ENCODE data around the gene LIPC. TPM values are rescaled to one million over a fixed set of nuclear protein-coding genes. Genes with fewer than 3 reads are reported as not detected.

LIPC gene
- total and polyA plus RNA-seq, 2 of the 4 experiments (the other 2 are of a cell fraction): 0.07 TPM; not detected in 1

DNA sequence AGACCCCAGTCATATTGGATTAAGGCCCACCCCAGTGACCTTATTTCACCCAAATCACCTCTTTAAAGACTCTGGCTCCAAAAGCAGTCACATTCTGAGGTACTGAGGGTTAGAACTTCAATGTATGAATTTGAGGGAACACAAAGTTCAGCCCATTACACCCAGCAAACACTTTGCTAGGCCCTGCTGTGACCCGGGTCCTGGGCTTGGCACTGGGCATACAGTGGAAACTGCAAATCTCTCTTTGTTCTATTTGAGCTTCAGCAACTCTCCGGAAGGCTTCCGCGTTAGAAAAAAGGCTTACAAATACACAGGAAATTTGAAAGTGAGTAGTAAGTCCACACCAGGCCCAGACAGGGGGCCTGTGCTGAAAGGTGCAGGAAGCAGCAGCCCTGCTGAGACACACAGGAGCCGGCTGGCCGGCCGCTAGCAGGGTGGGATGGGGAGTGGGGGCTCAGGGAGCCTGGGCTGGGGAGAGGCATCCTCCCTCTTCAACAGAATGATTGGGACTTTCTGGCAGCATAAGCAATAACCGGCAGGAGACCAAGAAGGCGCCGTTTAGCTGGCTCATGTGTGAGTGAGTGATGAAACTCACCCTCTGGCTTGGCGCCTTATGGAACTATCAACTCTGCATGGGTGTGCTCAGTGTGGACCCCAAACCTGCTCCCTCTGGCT lies 13.0 kb downstream of the LIPC start:
- H3K36me3 ChIP-seq (ENCODE audit: control insufficient read depth, insufficient read depth, low read length): no peaks in the 10 kb centered on the region
- intact Hi-C loops (cut with micrococcal nuclease): no loop called here
- H3K27me3 ChIP-seq (ENCODE audit: control insufficient read depth, insufficient read depth, low read length): no peaks in the 10 kb centered on the region
- H2AK5ac ChIP-seq (ENCODE audit: low read depth, low read length): peak overlapping the region; percentile 56; the same call in 1 of the 2 replicates
- peak overlapping the region; percentile 55 for H2BK20ac ChIP-seq (ENCODE audit: low read depth, low read length)
- peak overlapping the region; percentile 72; the same call in 1 of the 2 replicates for H3K4ac ChIP-seq (ENCODE audit: low read depth, low read length)
- H3K9me3 ChIP-seq (ENCODE audit: control insufficient read depth, insufficient read depth, low read length): no peaks in the 10 kb centered on the region
- H3K9me1 ChIP-seq (ENCODE audit: insufficient read depth, low read length): peaks cover 17% of the 10 kb centered on the region
- H4K8ac ChIP-seq (ENCODE audit: low read depth in 2 of 2, low read length in 2 of 2): no peak overlapping the region
- no TSS peak for BruUV-seq (replicated peaks)
- WGBS, 2 experiments (ENCODE audit: extremely low coverage in 2 of 2, insufficient read length in 1 of 2): 94% methylated on average over 3 of the region's 11 CpGs; no CpG with 5 or more reads in 1 of the 2 experiments
- no peak overlapping the region for H3K18ac ChIP-seq (ENCODE audit: low read depth, low read length)
- H2AFZ ChIP-seq (replicated peaks; ENCODE audit: low read length, poor library complexity): no peak overlapping the region
- H3K4me1 ChIP-seq (ENCODE audit: control insufficient read depth, insufficient read depth, low read length): peaks cover 20% of the 10 kb centered on the region
- TF ChIP-seq CHD1 (IDR thresholded peaks at IDR 0.05; ENCODE audit: low read depth, low read length) (no peak), RAD21 (IDR thresholded peaks at IDR 0.05; ENCODE audit: low read length) (no peak), MAFK (IDR thresholded peaks at IDR 0.05; ENCODE audit: low read depth, low read length) (no peak), POLR2A (IDR thresholded peaks at IDR 0.05; ENCODE audit: low read depth, low read length) (no peak), SMC3 (IDR thresholded peaks at IDR 0.05; ENCODE audit: low read depth, low read length) (no peak), NFE2L2 (IDR thresholded peaks at IDR 0.05; ENCODE audit: low read depth, low read length) (no peak), RFX5 (IDR thresholded peaks at IDR 0.05; ENCODE audit: low read depth, low read length) (no peak), CEBPB (IDR thresholded peaks at IDR 0.05; ENCODE audit: low read depth, low read length) (no peak), FOS (IDR thresholded peaks at IDR 0.05; ENCODE audit: low read depth, low read length) (no peak), MXI1 (IDR thresholded peaks at IDR 0.05; ENCODE audit: borderline replicate concordance, low read depth, low read length) (no peak), MAZ (IDR thresholded peaks at IDR 0.05; ENCODE audit: borderline replicate concordance, low read depth, low read length) (no peak)
- TF ChIP-seq, protein P1, sequence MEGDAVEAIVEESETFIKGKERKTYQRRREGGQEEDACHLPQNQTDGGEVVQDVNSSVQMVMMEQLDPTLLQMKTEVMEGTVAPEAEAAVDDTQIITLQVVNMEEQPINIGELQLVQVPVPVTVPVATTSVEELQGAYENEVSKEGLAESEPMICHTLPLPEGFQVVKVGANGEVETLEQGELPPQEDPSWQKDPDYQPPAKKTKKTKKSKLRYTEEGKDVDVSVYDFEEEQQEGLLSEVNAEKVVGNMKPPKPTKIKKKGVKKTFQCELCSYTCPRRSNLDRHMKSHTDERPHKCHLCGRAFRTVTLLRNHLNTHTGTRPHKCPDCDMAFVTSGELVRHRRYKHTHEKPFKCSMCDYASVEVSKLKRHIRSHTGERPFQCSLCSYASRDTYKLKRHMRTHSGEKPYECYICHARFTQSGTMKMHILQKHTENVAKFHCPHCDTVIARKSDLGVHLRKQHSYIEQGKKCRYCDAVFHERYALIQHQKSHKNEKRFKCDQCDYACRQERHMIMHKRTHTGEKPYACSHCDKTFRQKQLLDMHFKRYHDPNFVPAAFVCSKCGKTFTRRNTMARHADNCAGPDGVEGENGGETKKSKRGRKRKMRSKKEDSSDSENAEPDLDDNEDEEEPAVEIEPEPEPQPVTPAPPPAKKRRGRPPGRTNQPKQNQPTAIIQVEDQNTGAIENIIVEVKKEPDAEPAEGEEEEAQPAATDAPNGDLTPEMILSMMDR (conservative IDR thresholded peaks at IDR 0.05; ENCODE audit: low read depth, low read length): no peak
- TF ChIP-seq, protein P2, sequence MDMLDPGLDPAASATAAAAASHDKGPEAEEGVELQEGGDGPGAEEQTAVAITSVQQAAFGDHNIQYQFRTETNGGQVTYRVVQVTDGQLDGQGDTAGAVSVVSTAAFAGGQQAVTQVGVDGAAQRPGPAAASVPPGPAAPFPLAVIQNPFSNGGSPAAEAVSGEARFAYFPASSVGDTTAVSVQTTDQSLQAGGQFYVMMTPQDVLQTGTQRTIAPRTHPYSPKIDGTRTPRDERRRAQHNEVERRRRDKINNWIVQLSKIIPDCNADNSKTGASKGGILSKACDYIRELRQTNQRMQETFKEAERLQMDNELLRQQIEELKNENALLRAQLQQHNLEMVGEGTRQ (IDR thresholded peaks at IDR 0.05; ENCODE audit: low read depth, low read length): no peak
- TF ChIP-seq, protein P3, sequence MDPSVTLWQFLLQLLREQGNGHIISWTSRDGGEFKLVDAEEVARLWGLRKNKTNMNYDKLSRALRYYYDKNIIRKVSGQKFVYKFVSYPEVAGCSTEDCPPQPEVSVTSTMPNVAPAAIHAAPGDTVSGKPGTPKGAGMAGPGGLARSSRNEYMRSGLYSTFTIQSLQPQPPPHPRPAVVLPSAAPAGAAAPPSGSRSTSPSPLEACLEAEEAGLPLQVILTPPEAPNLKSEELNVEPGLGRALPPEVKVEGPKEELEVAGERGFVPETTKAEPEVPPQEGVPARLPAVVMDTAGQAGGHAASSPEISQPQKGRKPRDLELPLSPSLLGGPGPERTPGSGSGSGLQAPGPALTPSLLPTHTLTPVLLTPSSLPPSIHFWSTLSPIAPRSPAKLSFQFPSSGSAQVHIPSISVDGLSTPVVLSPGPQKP (IDR thresholded peaks at IDR 0.05; ENCODE audit: borderline replicate concordance, low read depth, low read length): no peak
- dilution Hi-C loops (cut with HindIII; ENCODE audit: low sequenced_read_pairs, unreplicated experiment): no loop called here
- H3K23ac ChIP-seq (ENCODE audit: low read depth, low read length): no peak overlapping the region
- peak overlapping the region; percentile 54 for H2BK120ac ChIP-seq (ENCODE audit: low read depth, low read length)
- ATAC-seq (ENCODE audit: low read depth) (no peak), DNase-seq (no peak)
- no peak overlapping the region for H3K56ac ChIP-seq (ENCODE audit: extremely low read depth, insufficient read depth, low read length)
- H4K91ac ChIP-seq (ENCODE audit: insufficient read depth, low read depth, low read length): peak overlapping the region; percentile 77
- no peak overlapping the region for H3K4me3 ChIP-seq (ENCODE audit: insufficient read depth, low read depth, low read length)
- ChIA-PET POLR2A (ENCODE audit: unreplicated experiment) (no interaction called here), CTCF (no interaction called here)
- H4K5ac ChIP-seq (ENCODE audit: low read depth, low read length): no peak overlapping the region
- H2AK9ac ChIP-seq (replicated peaks; ENCODE audit: low read depth, low read length, poor library complexity): peak overlapping the region; percentile 9
- in situ Hi-C loops (cut with MboI; ENCODE audit: low sequenced_read_pairs): no loop called here
- no peak overlapping the region for H3K4me2 ChIP-seq (ENCODE audit: low read depth, low read length)
- H3K14ac ChIP-seq (replicated peaks; ENCODE audit: low read depth, low read length): no peak overlapping the region
- no peaks in the 10 kb centered on the region for H3K79me1 ChIP-seq (ENCODE audit: low read depth in 1 of 2, low read length in 2 of 2)
- no peak overlapping the region for H3K9ac ChIP-seq (ENCODE audit: low read depth, low read length)
- H2BK5ac ChIP-seq (ENCODE audit: low read depth, low read length, poor library complexity, severe bottlenecking): no peak overlapping the region
- H3K27ac ChIP-seq (ENCODE audit: insufficient read depth, low read length): no peak overlapping the region
- H4K20me1 ChIP-seq (ENCODE audit: insufficient read depth, low read length): no peaks in the 10 kb centered on the region
- peak overlapping the region; percentile 52; the same call in 2 of the 3 replicates for H2BK15ac ChIP-seq (ENCODE audit: low read depth, low read length)

All from IMR-90 (cell line).